Measurements from ENCODE around the gene SH3BP4. TPM values are rescaled to one million over a fixed set of nuclear protein-coding genes. Genes with fewer than 3 reads are reported as not detected.

SH3BP4 gene
- total RNA-seq, 1 donor from 2014 or later, result 44.1 TPM

DNA sequence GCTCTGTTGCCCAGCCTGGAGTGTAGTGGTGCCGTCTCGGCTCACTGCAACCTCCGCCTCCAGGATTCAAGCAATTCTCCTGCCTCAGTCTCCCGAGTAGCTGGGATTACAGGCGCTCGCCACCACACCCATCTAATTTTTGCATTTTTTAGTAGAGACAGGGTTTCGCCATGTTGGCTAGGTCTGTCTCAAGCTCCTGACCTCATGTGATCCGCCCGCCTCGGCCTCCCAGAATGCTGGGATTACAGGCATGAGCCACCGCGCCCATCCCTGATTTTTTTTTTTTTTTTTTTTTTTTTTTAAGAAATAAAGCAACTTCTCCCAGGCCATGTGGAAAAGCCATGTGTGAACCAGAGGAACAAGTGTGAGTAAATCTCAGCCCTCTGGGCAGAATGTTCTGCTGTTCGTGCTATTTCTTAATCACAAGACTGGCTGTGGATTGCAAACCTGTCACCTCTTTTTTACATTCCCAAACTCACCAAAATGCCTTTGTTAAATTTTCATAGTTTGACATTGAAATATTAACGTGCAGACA, 6.4 kb upstream of the SH3BP4 start:
- H3K36me3 Mint-ChIP-seq, result peaks cover 5% of the 10 kb centered on the region

DNA sequence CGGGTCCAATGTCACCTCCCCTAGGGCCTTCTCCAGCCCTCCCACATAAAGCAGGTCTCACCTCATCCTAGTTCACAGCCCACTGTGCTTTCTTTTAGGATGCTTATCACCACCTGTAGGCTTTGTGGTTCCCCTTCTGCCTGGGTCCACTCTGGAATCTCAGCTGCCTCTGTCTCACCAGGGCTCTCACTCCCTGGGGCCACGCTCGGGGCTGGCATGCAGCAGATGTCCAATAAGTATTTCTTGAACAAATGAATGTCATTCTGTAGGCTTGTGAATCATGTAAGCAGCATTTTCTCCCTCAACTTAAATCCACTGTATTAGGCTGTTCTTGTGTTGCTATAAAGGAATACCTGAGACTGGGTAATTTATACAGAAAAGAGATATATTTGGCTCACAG, 4.3 kb upstream of the SH3BP4 start:
- Mint-ChIP-seq H3K27ac (peak overlapping the region; percentile 19), H3K9me3 (peaks cover 18% of the 10 kb centered on the region), H3K4me3 (no peak overlapping the region), H3K36me3 (peaks cover 5% of the 10 kb centered on the region), H3K4me1 (peaks cover 16% of the 10 kb centered on the region), H3K27me3 (ENCODE audit: low read depth) (no peaks in the 10 kb centered on the region)
- DNase-seq (ENCODE audit: low spot score in 2 of 2, unreplicated experiment in 2 of 2), result no peak
- TF ChIP-seq, protein P1, sequence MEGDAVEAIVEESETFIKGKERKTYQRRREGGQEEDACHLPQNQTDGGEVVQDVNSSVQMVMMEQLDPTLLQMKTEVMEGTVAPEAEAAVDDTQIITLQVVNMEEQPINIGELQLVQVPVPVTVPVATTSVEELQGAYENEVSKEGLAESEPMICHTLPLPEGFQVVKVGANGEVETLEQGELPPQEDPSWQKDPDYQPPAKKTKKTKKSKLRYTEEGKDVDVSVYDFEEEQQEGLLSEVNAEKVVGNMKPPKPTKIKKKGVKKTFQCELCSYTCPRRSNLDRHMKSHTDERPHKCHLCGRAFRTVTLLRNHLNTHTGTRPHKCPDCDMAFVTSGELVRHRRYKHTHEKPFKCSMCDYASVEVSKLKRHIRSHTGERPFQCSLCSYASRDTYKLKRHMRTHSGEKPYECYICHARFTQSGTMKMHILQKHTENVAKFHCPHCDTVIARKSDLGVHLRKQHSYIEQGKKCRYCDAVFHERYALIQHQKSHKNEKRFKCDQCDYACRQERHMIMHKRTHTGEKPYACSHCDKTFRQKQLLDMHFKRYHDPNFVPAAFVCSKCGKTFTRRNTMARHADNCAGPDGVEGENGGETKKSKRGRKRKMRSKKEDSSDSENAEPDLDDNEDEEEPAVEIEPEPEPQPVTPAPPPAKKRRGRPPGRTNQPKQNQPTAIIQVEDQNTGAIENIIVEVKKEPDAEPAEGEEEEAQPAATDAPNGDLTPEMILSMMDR (IDR thresholded peaks at IDR 0.05; ENCODE audit: unreplicated experiment), result no peak

More for the DNA sequence above, 6.4 kb upstream of the SH3BP4 start:
- H3K9me3 Mint-ChIP-seq, result peaks cover 25% of the 10 kb centered on the region
- H3K27me3 Mint-ChIP-seq (ENCODE audit: low read depth), result no peaks in the 10 kb centered on the region
- no peak for DNase-seq (ENCODE audit: low spot score in 2 of 2, unreplicated experiment in 2 of 2)
- H3K4me1 Mint-ChIP-seq, result peaks cover 8% of the 10 kb centered on the region
- no peak overlapping the region for H3K27ac Mint-ChIP-seq
- TF ChIP-seq, protein P1 (IDR thresholded peaks at IDR 0.05; ENCODE audit: unreplicated experiment), result no peak
- no peak overlapping the region for H3K4me3 Mint-ChIP-seq

DNA sequence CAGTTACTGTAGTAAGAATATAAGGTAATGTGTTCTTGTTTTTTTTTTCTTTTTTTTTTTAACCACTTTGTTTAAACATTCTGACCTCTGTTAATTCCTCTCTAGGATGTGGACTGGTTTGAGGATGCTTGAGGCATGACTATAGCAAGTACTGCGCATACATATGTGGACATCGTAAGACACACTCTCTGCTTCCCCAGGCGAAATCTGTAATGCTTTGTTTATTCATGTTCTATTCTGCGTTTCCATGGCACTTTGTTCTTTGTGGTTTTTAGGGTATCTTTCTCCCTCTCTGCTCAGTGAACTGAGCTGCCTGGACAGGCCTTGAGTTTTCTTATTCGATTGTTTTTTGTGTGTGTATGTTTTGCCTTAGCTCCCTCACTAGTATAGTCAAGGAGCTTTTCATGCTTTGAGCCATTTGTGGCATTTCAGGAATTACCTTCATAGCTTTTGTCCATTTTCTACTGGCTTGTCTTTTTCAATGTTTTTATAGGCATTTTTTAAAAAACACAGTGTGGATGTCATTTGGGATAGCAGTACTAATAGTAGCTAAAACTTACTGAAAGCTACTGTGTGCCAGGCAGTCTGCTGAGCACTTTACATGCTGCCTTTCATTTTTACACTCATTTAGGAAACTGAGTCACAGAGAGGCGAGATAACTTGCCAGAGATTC, 1.9 kb upstream of the SH3BP4 start:
- H3K4me1 Mint-ChIP-seq, result peaks cover 36% of the 10 kb centered on the region
- H3K9me3 Mint-ChIP-seq, result peaks cover 2% of the 10 kb centered on the region
- DNase-seq (ENCODE audit: low spot score in 2 of 2, unreplicated experiment in 2 of 2), result peak in 1 of 2 experiments; percentile 19
- H3K27me3 Mint-ChIP-seq (ENCODE audit: low read depth), result no peaks in the 10 kb centered on the region
- H3K4me3 Mint-ChIP-seq, result peak overlapping the region; percentile 86
- H3K27ac Mint-ChIP-seq, result peak overlapping the region; percentile 61
- TF ChIP-seq, protein P1 (IDR thresholded peaks at IDR 0.05; ENCODE audit: unreplicated experiment), result no peak
- no peaks in the 10 kb centered on the region for H3K36me3 Mint-ChIP-seq

DNA sequence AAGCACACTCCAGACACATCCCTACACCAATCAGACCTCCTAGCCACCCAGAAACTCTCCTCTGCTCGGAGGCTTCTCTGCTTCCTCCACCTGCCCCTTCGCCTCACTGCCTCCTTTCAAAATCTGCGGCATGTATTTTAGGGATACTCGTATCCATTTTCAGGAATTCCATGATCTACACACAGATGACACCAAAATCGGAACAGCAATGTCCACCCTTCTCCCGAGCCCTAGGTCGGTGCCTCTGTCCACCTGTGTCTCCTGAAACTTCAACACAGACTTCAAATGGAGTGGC, 1.4 kb upstream of the SH3BP4 start:
- no peaks in the 10 kb centered on the region for H3K9me3 Mint-ChIP-seq
- peak overlapping the region; percentile 61 for H3K27ac Mint-ChIP-seq
- peaks cover 41% of the 10 kb centered on the region for H3K4me1 Mint-ChIP-seq
- no peak for DNase-seq (ENCODE audit: low spot score in 2 of 2, unreplicated experiment in 2 of 2)
- H3K4me3 Mint-ChIP-seq, result peak overlapping the region; percentile 86
- TF ChIP-seq, protein P1 (IDR thresholded peaks at IDR 0.05; ENCODE audit: unreplicated experiment), result no peak
- no peaks in the 10 kb centered on the region for H3K36me3 Mint-ChIP-seq
- no peaks in the 10 kb centered on the region for H3K27me3 Mint-ChIP-seq (ENCODE audit: low read depth)

DNA sequence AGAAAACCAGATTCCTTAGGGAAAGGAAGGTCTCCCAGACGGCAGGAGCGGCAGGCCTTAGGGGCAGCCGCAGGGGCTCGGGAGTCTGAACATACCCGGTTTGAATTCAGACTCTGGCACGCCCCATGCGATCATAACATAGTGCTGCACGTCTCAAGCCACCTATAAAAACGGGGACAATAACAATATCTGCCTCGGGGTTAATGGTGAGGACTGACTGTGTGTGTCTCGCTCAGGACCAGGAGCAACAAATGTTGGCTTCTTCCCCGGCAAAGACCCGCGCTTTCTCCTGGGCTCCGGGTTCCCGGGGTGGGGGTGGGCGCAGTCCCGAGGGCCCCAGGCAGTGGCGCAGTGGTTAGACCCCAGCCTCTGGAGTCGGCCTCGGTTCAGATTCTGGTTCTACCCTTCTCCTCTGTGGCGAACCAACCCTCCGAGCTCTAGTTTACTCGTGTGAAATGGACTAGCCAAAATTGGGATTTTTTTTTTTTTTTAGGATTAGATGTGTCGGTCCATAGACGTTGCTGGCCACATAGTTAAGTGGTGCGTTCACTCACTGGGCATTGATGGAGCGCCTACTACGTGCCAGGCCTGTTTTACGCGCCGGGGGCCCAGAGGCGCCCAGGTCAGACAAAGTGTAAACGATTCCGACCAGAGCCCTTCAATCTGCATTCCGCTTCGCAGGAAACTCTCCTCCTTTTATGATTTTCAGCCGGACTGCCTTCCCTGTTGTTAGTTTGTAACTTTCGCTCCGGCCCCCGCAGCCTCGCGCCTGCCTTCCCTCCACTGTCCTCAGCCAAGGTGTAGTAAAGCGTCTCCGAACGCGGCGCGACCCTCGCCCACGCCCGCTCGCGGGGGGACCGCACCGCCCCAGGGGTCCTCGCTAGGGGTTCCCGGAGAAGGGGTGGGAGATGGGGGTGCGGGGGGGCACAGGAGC, 820 bp upstream of the SH3BP4 start:
- Mint-ChIP-seq H3K27ac (peak overlapping the region; percentile 91), H3K36me3 (no peaks in the 10 kb centered on the region), H3K27me3 (ENCODE audit: low read depth) (no peaks in the 10 kb centered on the region), H3K4me1 (peaks cover 47% of the 10 kb centered on the region), H3K4me3 (peak overlapping the region; percentile 86), H3K9me3 (no peaks in the 10 kb centered on the region)
- peak in 1 of 2 experiments; percentile 65 for DNase-seq (ENCODE audit: low spot score in 2 of 2, unreplicated experiment in 2 of 2)
- TF ChIP-seq, protein P1 (IDR thresholded peaks at IDR 0.05; ENCODE audit: unreplicated experiment), result no peak
